Spleen (tissue), 11 donors: ENCODE data around the gene FRMPD1. TPM values are rescaled to one million over a fixed set of nuclear protein-coding genes. Genes with fewer than 3 reads are reported as not detected.

Source experiments
- DNase-seq: peaks from one replicate; pipeline ENCODE4 v3.0.0-alpha.2; 2020
- H3K27ac ChIP-seq, 8 donors: fragments of 200-600 bp; sonication (generic) in 7 of 8; 1 replicate in 4 of 8; 2 replicates in 4 of 8; pipeline versions ENCODE4 v1.5.0 to v1.8.0; 2016 to 2021; ENCODE audit warnings: inconsistent platforms in 4 of 8, mild to moderate bottlenecking in 4 of 8, moderate library complexity in 1 of 8
- H3K27me3 ChIP-seq, 7 donors: fragments of 200-600 bp; sonication (generic) in 6 of 7; replicated peaks in 1 of 7; 1 replicate in 4 of 7; 2 replicates in 3 of 7; pipeline versions ENCODE4 v1.5.0 to v1.8.0; 2016 to 2021; ENCODE audit warnings: inconsistent platforms in 3 of 7, mild to moderate bottlenecking in 1 of 7
- H3K36me3 ChIP-seq, 6 donors: fragments of 200-600 bp; sonication (generic) in 5 of 6; 1 replicate in 4 of 6; 2 replicates in 2 of 6; pipeline versions ENCODE4 v1.5.0 to v1.8.0; 2016 to 2021; ENCODE audit warnings: inconsistent platforms in 2 of 6
- H3K4me1 ChIP-seq, 6 donors: fragments of 200-600 bp; sonication (generic) in 5 of 6; 1 replicate in 3 of 6; 2 replicates in 3 of 6; pipeline versions ENCODE4 v1.5.0 to v1.8.0; 2016 to 2021; ENCODE audit warnings: inconsistent platforms in 3 of 6
- H3K4me3 ChIP-seq, 8 donors: fragments of 200-600 bp; sonication (generic) in 7 of 8; 1 replicate in 4 of 8; 2 replicates in 4 of 8; pipeline versions ENCODE4 v1.5.0 to v1.8.0; 2016 to 2021; ENCODE audit warnings: inconsistent platforms in 4 of 8, mild to moderate bottlenecking in 4 of 8, moderate library complexity in 2 of 8
- H3K9me3 ChIP-seq, 8 donors: fragments of 200-600 bp; sonication (generic) in 7 of 8; 1 replicate in 4 of 8; 2 replicates in 4 of 8; pipeline versions ENCODE4 v1.5.0 to v1.8.0; 2016 to 2021; ENCODE audit warnings: inconsistent platforms in 4 of 8
- CTCF ChIP-seq, 11 experiments: fragments of 200-600 bp in 7 of 11; fragments of 450-650 bp in 4 of 11; sonication (generic) in 4 of 11; IDR thresholded peaks in 8 of 11; conservative IDR thresholded peaks in 3 of 11; 1 replicate in 7 of 11; 2 replicates in 4 of 11; pipeline versions ENCODE4 v1.4.0 to v1.8.0; 2016 to 2021; ENCODE audit warnings: antibody characterized with exemption in 11 of 11, inconsistent platforms in 4 of 11, mild to moderate bottlenecking in 1 of 11
- POLR2A ChIP-seq, 3 donors: fragments of 450-650 bp; IDR thresholded peaks; one replicate each; pipeline ENCODE4 v1.5.1; 2017; ENCODE audit warnings: antibody characterized with exemption in 3 of 3, mild to moderate bottlenecking in 1 of 3
- POLR2AphosphoS5 ChIP-seq, 3 donors: sonication (generic); formaldehyde crosslinking; IDR thresholded peaks; one replicate each; pipeline ENCODE4 v1.5.1; 2017; ENCODE audit warnings: antibody characterized with exemption in 3 of 3
- WGBS, 5 donors: extraction: QIAGEN DNeasy Blood & Tissue Kit in 3 of 5; methylation state at CpG; one replicate each; pipeline versions ENCODE4 v1.1.5 to v1.1.7; 2013 to 2018; 5-methylcytosine and 5-hydroxymethylcytosine counted together
- intact Hi-C: fragments of 100-400 bp; cut with DNase I; formaldehyde crosslinking; loops from one replicate; pipeline ENCODE4 v1.15.0; 2023; ENCODE audit warnings: low total_unique reads
- polyA plus RNA-seq, 3 donors: library from polyadenylated mRNA; stranded (reverse); fragments of 200-250 nt; gene quantifications; one replicate each; pipeline ENCODE4 v1.2.1, GENCODE V29; 2013
- total RNA-seq, 7 donors: library from RNA; depleted of rRNA in 3 of 7; stranded (reverse); fragments of >200 nt in 3 of 7; fragmentation: NEBNext Ultra II Directional in 4 of 7; extraction: Animal tissue kit (Norgen Biotek cat#: 25700) in 4 of 7; gene quantifications; one replicate each; pipeline versions ENCODE4 v1.1.0 to v1.2.1, GENCODE V29; 2016 to 2021
- donor health status: healthy with polysubstance abuse.
- donor health status: DM: no; HTN: no; CAD: no; lungs with moderate emphysema.
- donor health status: DM: no; HTN: no; CAD: no.
- donor health status: Bipolar disorder and iron deficiency.
- donor health status: healthy.
- donor health status: DM: no; HTN: no; CAD: no.
- donor health status: DM: yes; HTN: yes; CAD: no.

The FRMPD1 gene
- total and polyA plus RNA-seq, 10 donors = 0.09 to 0.47 (median 0.20) TPM; not detected in 3

- H3K9me3 ChIP-seq = no peaks in the 10 kb centered on the region
- no peaks in the 10 kb centered on the region for H3K36me3 ChIP-seq
- no peak for DNase-seq
- no peaks in the 10 kb centered on the region for H3K4me1 ChIP-seq
- WGBS, 5 donors = 77 to 89% (median 82%) methylated on average over 11 of the region's 11 CpGs
- no peak overlapping the region for H3K4me3 ChIP-seq
- no peak for TF ChIP-seq CTCF (IDR thresholded peaks at IDR 0.05 in 8 of 11, conservative IDR thresholded peaks at IDR 0.05 in 3 of 11)
- no peak for TF ChIP-seq POLR2AphosphoS5 (IDR thresholded peaks at IDR 0.05)
- no peak for TF ChIP-seq POLR2A (IDR thresholded peaks at IDR 0.05)
- peaks cover 0 to 25% (median 0%) of the 10 kb centered on the region in 7 donors for H3K27me3 ChIP-seq
- H3K27ac ChIP-seq = no peak overlapping the region
- intact Hi-C loops = no loop called here
Observed at GRCh38 chr9:37692622-37693221, 42.0 kb downstream of the FRMPD1 start.

GRCh38 chr9:37693260-37693659 is 42.5 kb downstream of the FRMPD1 start:
- H3K4me3 ChIP-seq = no peak overlapping the region
- TF ChIP-seq POLR2A (IDR thresholded peaks at IDR 0.05) = no peak
- no peak for TF ChIP-seq POLR2AphosphoS5 (IDR thresholded peaks at IDR 0.05)
- no peak for TF ChIP-seq CTCF (IDR thresholded peaks at IDR 0.05 in 8 of 11, conservative IDR thresholded peaks at IDR 0.05 in 3 of 11)
- no peaks in the 10 kb centered on the region for H3K4me1 ChIP-seq
- peaks cover 0 to 25% (median 0%) of the 10 kb centered on the region in 7 donors for H3K27me3 ChIP-seq
- intact Hi-C loops = no loop called here
- no peaks in the 10 kb centered on the region for H3K36me3 ChIP-seq
- WGBS, 5 donors = 8 to 18% (median 10%) methylated on average over 4 of the region's 4 CpGs
- no peak for DNase-seq
- no peak overlapping the region for H3K27ac ChIP-seq
- no peaks in the 10 kb centered on the region for H3K9me3 ChIP-seq

- Histone ChIP-seq H3K36me3 (no peaks in the 10 kb centered on the region), H3K27me3 (peaks cover 0 to 29% (median 0%) of the 10 kb centered on the region in 7 donors), H3K9me3 (no peaks in the 10 kb centered on the region), H3K27ac (no peak overlapping the region), H3K4me3 (no peak overlapping the region), H3K4me1 (no peaks in the 10 kb centered on the region)
- 77 to 87% (median 81%) methylated on average over 5 of the region's 5 CpGs for WGBS, 5 donors
- intact Hi-C loops = no loop called here
- no peak for DNase-seq
- TF ChIP-seq POLR2AphosphoS5 (IDR thresholded peaks at IDR 0.05) = no peak
- no peak for TF ChIP-seq POLR2A (IDR thresholded peaks at IDR 0.05)
- no peak for TF ChIP-seq CTCF (IDR thresholded peaks at IDR 0.05 in 8 of 11, conservative IDR thresholded peaks at IDR 0.05 in 3 of 11)
Observed at GRCh38 chr9:37694355-37694754, 43.6 kb downstream of the FRMPD1 start.

GRCh38 chr9:37696528-37696927 is 45.8 kb downstream of the FRMPD1 start:
- intact Hi-C loops = no loop called here
- DNase-seq = no peak
- H3K36me3 ChIP-seq = no peaks in the 10 kb centered on the region
- 40 to 52% (median 48%) methylated on average over 1 of the region's 1 CpG for WGBS, 5 donors
- TF ChIP-seq POLR2A (IDR thresholded peaks at IDR 0.05) (no peak), POLR2AphosphoS5 (IDR thresholded peaks at IDR 0.05) (no peak), CTCF (IDR thresholded peaks at IDR 0.05 in 8 of 11, conservative IDR thresholded peaks at IDR 0.05 in 3 of 11) (no peak)
- H3K9me3 ChIP-seq = no peaks in the 10 kb centered on the region
- no peak overlapping the region for H3K4me3 ChIP-seq
- H3K27me3 ChIP-seq = peaks cover 0 to 24% (median 0%) of the 10 kb centered on the region in 7 donors
- no peaks in the 10 kb centered on the region for H3K4me1 ChIP-seq
- no peak overlapping the region for H3K27ac ChIP-seq
